Tibial nerve (tissue), 4 donors: ENCODE results near the gene INF2. TPM values are rescaled to one million over a fixed set of nuclear protein-coding genes. Genes with fewer than 3 reads are reported as not detected.
"Not testable (repeated sequence)": the region's sequence is repeated elsewhere in the genome, so short reads cannot be mapped to it uniquely, and the experiment has no call there.

Experiments used
- DNase-seq, 2 donors: peaks; one replicate each; pipeline ENCODE4 v3.0.0-alpha.2; 2019; ENCODE audit warnings: low spot score in 2 of 2
- H3K27ac ChIP-seq, 4 donors: fragments of 200-600 bp; sonication (generic) in 3 of 4; one replicate each; pipeline ENCODE4 v1.5.1; 2017 to 2019; ENCODE audit warnings: mild to moderate bottlenecking in 1 of 4
- H3K27me3 ChIP-seq, 2 donors: fragments of 200-600 bp; sonication (generic) in 1 of 2; one replicate each; pipeline versions ENCODE4 v1.5.1 to v1.6.0; 2017 to 2019
- H3K36me3 ChIP-seq, 3 donors: fragments of 200-600 bp; sonication (generic); one replicate each; pipeline ENCODE4 v1.5.1; 2018 to 2019
- H3K4me1 ChIP-seq, 4 donors: fragments of 200-600 bp; sonication (generic) in 3 of 4; one replicate each; pipeline ENCODE4 v1.5.1; 2017 to 2019
- H3K4me3 ChIP-seq, 4 donors: fragments of 200-600 bp; sonication (generic) in 3 of 4; one replicate each; pipeline ENCODE4 v1.5.1; 2017 to 2019; ENCODE audit warnings: mild to moderate bottlenecking in 1 of 4, moderate library complexity in 1 of 4
- H3K9me3 ChIP-seq, 4 donors: fragments of 200-600 bp; sonication (generic) in 3 of 4; one replicate each; pipeline ENCODE4 v1.5.1; 2017 to 2019
- CTCF ChIP-seq, 5 experiments: fragments of 200-600 bp in 3 of 5; fragments of 450-650 bp in 2 of 5; sonication (generic) in 3 of 5; IDR thresholded peaks; one replicate each; pipeline ENCODE4 v1.5.1; 2016 to 2019; ENCODE audit warnings: antibody characterized with exemption in 5 of 5, mild to moderate bottlenecking in 3 of 5, moderate library complexity in 2 of 5
- EP300 ChIP-seq, 2 donors: sonication (generic); formaldehyde crosslinking; IDR thresholded peaks; one replicate each; pipeline ENCODE4 v1.6.1; 2017; ENCODE audit warnings: antibody characterized with exemption in 2 of 2, mild to moderate bottlenecking in 1 of 2
- POLR2A ChIP-seq, 2 donors: fragments of 450-650 bp; IDR thresholded peaks; one replicate each; pipeline ENCODE4 v1.6.1; 2017; ENCODE audit warnings: antibody characterized with exemption in 2 of 2, mild to moderate bottlenecking in 2 of 2, moderate library complexity in 2 of 2
- WGBS, 2 donors: methylation state at CpG; one replicate each; pipeline ENCODE4 v1.1.5; 2018; 5-methylcytosine and 5-hydroxymethylcytosine counted together
- total RNA-seq, 4 donors: library from RNA; depleted of rRNA; stranded (reverse); fragments of >200 nt; gene quantifications; one replicate each; pipeline ENCODE4 v1.1.0, GENCODE V29; 2016

Gene INF2
- total RNA-seq, 4 donors from 2014 or later: 217 to 256 (median 239) TPM

GRCh38 chr14:104746071-104746545 is 56.7 kb downstream of the INF2 start:
- DNase-seq: no peak
- Histone ChIP-seq H3K27ac (peak overlapping the region; percentile 17 to 88 (median 74)), H3K27me3 (no peaks in the 10 kb centered on the region), H3K4me1 (peaks cover 0 to 48% (median 22%) of the 10 kb centered on the region in 4 donors), H3K4me3 (no peak overlapping the region), H3K36me3 (peaks cover 0 to 11% (median 0%) of the 10 kb centered on the region in 3 donors), H3K9me3 (no peaks in the 10 kb centered on the region)
- 79 to 85% methylated on average over 13 of the region's 13 CpGs for WGBS, 2 donors
- TF ChIP-seq EP300 (IDR thresholded peaks at IDR 0.05) (no peak), POLR2A (IDR thresholded peaks at IDR 0.05) (no peak), CTCF (IDR thresholded peaks at IDR 0.05) (no peak)

- Histone ChIP-seq H3K27me3 (no peaks in the 10 kb centered on the region), H3K9me3 (no peaks in the 10 kb centered on the region), H3K4me3 (no peak overlapping the region), H3K4me1 (peaks cover 0 to 52% (median 25%) of the 10 kb centered on the region in 4 donors), H3K27ac (peak overlapping the region; percentile 17 to 88 (median 74)), H3K36me3 (peaks cover 0 to 9% (median 0%) of the 10 kb centered on the region in 3 donors)
- no peak for DNase-seq
- TF ChIP-seq EP300 (IDR thresholded peaks at IDR 0.05): peak in 1 of 2 donors; percentile 27
- TF ChIP-seq CTCF (IDR thresholded peaks at IDR 0.05): no peak
- WGBS, 2 donors: 33 to 46% methylated on average over 7 of the region's 7 CpGs
Observed at GRCh38 chr14:104746934-104747481, 57.6 kb downstream of the INF2 start.

DNA sequence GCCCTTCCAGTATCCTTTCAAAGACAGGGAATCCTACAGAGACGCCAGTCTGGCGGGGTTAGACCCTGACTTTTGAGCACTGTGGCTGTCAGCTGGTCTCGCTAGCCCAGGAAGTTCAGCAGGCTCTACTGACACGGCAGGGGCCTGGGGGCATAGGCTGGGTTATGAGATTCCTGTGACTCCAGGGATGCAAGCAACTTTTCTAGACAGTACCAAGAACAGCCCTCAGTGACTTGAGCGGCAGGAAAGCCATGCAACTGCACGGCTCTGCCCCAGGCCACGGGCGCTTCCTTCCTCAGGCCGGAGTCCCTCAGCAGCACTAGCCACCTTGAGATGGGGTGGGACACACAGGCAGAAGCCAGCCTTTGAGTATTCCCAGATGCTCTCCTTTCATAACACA is 58.5 kb downstream of the INF2 start:
- TF ChIP-seq CTCF (IDR thresholded peaks at IDR 0.05): no peak
- no peak for TF ChIP-seq POLR2A (IDR thresholded peaks at IDR 0.05)
- no peak for TF ChIP-seq EP300 (IDR thresholded peaks at IDR 0.05)
- H3K27me3 ChIP-seq: no peaks in the 10 kb centered on the region
- H3K27ac ChIP-seq: peak overlapping the region; percentile 14 to 88 (median 74)
- H3K4me1 ChIP-seq: peaks cover 0 to 55% (median 28%) of the 10 kb centered on the region in 4 donors
- 66 to 71% methylated on average over 8 to 9 of the region's 9 CpGs for WGBS, 2 donors
- DNase-seq: no peak
- no peaks in the 10 kb centered on the region for H3K9me3 ChIP-seq
- peaks cover 0 to 9% (median 0%) of the 10 kb centered on the region in 3 donors for H3K36me3 ChIP-seq
- no peak overlapping the region for H3K4me3 ChIP-seq

DNA sequence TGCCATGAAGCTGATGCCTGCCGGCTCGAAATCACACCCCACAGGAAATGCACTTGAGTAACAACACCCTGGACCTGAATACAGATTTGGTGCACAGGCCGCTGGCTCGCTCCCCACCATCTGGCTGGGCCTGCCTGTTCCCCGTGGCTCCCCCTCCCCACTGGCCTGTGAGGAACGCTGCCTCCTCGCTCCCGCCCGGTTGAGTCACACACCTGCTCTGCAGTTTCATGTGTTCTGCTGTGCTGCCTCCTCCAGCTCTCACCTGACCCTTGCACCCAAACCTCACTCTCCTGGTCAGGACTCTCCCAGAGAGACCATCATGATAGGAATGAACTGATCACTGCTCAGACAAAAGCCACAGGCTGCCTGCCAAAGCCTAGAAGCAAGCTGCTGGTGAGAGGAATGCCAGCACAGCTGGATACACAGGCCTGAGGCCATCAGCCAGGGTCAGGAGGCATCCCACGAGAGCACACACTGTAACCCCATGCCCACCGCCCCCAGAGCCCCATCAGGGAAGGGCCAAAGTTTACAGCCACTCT is 59.8 kb downstream of the INF2 start:
- 53 to 57% methylated on average over 9 to 11 of the region's 11 CpGs for WGBS, 2 donors
- H3K4me1 ChIP-seq: peaks cover 0 to 62% (median 35%) of the 10 kb centered on the region in 4 donors
- no peaks in the 10 kb centered on the region for H3K9me3 ChIP-seq
- H3K4me3 ChIP-seq: no peak overlapping the region
- no peaks in the 10 kb centered on the region for H3K36me3 ChIP-seq
- peak overlapping the region in 2 of 4 donors; percentile 25 to 32 for H3K27ac ChIP-seq
- peak; percentile 44 to 52 for DNase-seq
- H3K27me3 ChIP-seq: no peaks in the 10 kb centered on the region
- TF ChIP-seq CTCF (IDR thresholded peaks at IDR 0.05): no peak
- TF ChIP-seq EP300 (IDR thresholded peaks at IDR 0.05): peak in 1 of 2 donors; percentile 38

GRCh38 chr14:104750056-104750752 is 60.8 kb downstream of the INF2 start:
- no peak for TF ChIP-seq POLR2A (IDR thresholded peaks at IDR 0.05)
- no peak for TF ChIP-seq CTCF (IDR thresholded peaks at IDR 0.05)
- TF ChIP-seq EP300 (IDR thresholded peaks at IDR 0.05): no peak
- no peak overlapping the region for H3K4me3 ChIP-seq
- no peak for DNase-seq
- no peaks in the 10 kb centered on the region for H3K9me3 ChIP-seq
- H3K27me3 ChIP-seq: no peaks in the 10 kb centered on the region
- H3K36me3 ChIP-seq: peaks cover 0 to 2% (median 0%) of the 10 kb centered on the region in 3 donors
- H3K27ac ChIP-seq: peak overlapping the region in 1 of 4 donors; percentile 25
- peaks cover 0 to 72% (median 41%) of the 10 kb centered on the region in 4 donors for H3K4me1 ChIP-seq
- WGBS, 2 donors: 72 to 81% methylated on average over 12 of the region's 12 CpGs

DNA sequence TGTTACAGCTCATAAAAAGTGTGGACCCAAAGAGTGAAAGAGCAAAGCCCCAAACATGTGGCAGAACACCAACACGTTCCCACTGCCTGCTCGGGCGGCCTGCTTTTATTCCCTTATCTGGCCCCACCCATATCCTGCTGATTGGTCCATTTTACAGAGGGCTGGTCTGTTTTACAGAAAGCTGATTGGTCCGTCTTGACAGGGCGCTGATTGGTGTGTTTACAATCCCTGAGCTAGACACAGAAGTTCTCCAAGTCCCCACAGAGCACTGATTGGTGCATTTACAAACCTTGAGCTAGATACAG is 61.3 kb downstream of the INF2 start:
- H3K4me3 ChIP-seq, H3K9me3 ChIP-seq, H3K27ac ChIP-seq, H3K27me3 ChIP-seq, DNase-seq, H3K36me3 ChIP-seq: not testable (repeated sequence)
- 86 to 91% methylated on average over 4 to 5 of the region's 5 CpGs for WGBS, 2 donors
- peaks cover 0 to 73% (median 36%) of the 10 kb centered on the region in 4 donors for H3K4me1 ChIP-seq
